Activated effector memory CD4-positive, alpha-beta T cell treated with anti-CD3 and anti-CD28 coated beads, Interleukin-2, amount 50 U/mL, for 16 hours (primary cell): Measurements from ENCODE around the gene PDE8B.

Experiments used
- DNase-seq: peaks from one replicate; pipeline ENCODE4 v3.0.0-alpha.2; 2020

PDE8B gene

DNA sequence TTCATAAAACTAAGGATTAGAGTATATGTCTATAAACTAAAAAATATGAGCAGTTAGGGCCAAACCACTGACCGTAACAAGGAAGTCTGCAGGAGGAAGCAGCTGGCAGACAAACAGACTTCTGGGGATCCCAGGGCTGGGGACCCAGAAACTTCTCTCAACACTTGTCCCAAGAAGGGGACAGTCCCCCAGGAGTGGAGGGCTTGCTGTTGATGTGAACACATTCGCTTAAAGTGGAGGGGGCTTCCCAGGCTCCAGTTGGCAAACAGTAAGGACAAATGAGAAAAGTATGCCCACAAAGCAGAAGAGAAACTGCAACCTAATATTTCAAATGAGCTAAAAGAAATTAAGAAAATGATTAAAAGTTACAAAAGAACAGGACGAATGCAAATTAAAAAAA lies 83.7 kb downstream of the PDE8B start:
- no peak for DNase-seq

GRCh38 chr5:77295863-77296378 lies 85.4 kb downstream of the PDE8B start:
- DNase-seq, result no peak

DNA sequence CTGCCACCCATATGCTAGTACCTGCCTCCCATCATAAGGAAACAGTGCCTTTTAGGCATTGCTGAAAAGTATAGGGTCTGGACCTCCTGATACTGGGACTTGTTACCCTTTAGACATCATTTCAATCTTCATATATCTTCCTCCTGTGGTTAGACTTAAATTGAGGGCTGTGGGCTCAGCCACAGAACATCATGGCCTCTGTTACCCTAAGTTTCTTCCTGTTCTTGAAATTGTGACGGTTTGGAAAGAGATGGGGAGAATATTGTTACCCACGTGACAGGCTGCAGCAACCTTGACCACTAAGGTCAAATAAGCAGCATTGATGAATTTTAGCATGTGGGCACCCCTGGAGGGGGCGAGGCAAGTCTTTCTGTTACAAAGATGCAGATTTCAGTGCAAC lies 87.7 kb downstream of the PDE8B start:
- no peak for DNase-seq

- no peak for DNase-seq
These were observed 90.0 kb downstream of the PDE8B start for GRCh38 chr5:77300451-77300850.

GRCh38 chr5:77301447-77301883 lies 91.0 kb downstream of the PDE8B start:
- DNase-seq, result no peak

DNA sequence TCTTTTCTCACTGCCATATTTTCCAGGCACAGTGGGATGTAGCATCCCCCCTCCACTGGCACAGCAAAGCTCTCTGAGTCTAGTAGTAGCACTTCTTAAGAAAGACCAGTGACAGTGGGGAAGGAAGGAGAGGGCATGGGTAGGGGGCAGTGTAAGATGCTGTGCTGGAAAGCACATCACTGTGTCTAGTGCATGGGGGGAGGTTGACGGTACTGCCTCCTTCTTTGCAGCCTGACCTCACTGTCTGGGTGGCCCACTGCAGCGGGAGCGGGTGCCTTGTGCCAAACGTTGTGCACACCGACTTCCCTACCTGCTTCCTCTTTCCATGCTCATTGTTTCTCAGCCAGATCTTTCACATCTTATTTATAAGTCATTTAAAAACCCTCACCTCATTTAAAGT lies 91.8 kb downstream of the PDE8B start:
- no peak for DNase-seq

GRCh38 chr5:77302653-77303052 lies 92.2 kb downstream of the PDE8B start:
- DNase-seq, result no peak

DNA sequence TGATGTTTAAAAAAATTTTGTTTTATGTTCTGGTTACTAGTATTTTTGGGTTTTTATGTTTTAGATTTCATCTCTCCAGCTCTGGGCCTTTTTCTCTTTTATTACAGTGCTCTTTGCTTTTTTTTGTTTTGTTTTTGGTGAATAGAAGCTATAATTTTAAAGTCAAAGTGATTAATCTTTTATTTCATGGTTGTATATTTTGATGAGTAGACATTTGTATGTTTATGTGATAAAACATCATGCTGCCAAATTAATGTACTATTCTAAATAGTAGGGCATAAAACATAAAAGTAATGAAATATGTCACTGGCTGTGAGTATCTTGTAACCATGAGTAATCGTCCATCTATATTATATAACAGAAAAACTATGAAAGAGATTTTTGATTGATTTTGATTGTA lies 93.9 kb downstream of the PDE8B start:
- DNase-seq, result no peak

GRCh38 chr5:77305222-77305846 lies 94.9 kb downstream of the PDE8B start:
- DNase-seq, result no peak

DNA sequence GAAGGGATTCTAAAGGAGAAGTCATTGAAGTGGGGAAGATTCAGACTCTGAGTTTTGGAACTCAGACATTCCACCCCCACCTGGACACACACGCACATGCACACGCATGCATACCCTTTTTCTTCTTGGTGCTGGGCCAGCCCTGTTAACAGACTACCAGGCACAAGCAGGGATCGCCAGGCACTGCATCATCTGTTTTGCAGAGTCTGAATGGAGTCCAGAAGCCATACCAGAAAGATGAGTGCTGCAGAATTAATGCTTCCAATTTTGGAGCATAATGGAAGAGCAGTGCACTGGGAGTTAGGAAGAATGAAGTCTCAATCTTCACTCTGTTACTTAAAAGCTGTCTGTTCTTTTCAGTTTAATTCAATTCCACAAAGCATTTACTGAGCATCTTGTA lies 95.5 kb downstream of the PDE8B start:
- no peak for DNase-seq

GRCh38 chr5:77306531-77306930 lies 96.1 kb downstream of the PDE8B start:
- DNase-seq, result no peak

- no peak for DNase-seq
These were observed 97.9 kb downstream of the PDE8B start for GRCh38 chr5:77308154-77308960.

- DNase-seq, result no peak
These were observed 98.7 kb downstream of the PDE8B start for GRCh38 chr5:77309140-77309539.

- no peak for DNase-seq
These were observed 100.2 kb downstream of the PDE8B start for GRCh38 chr5:77310494-77311213.

DNA sequence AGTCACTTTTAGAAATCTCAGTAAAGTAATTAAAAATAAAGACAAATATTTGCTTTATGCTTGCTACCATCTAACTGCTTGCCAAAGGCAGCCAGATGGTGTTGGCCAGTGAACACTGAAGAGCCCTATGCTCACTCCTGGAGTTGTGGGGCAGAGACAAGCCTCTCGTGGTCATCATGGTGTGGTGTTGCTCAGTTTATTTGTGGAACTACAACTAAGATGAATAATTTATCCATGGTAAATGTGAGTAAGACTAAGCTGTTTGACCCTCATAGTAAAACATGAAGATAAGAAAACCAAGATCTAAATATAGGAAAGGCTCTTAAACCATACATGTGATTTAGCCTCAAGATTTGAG lies 100.7 kb downstream of the PDE8B start:
- no peak for DNase-seq

DNA sequence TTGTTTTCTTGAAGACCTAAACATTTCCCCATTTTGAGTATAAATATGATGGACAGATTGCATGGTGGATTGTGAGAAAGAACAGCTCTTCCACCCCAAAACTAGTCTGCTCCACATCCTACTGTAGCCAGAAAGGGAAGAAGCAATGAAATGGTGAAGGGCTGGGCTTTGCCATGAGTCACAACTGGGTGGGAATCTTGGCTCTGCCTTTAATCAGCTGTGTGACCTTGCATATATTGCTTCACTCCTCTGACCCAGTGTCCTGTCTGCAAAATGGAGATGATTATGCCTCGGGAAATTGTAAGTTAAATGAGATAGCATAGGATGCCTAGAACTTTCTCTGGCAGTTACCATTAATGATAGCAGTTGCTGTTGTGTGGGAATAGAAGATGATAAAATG lies 101.9 kb downstream of the PDE8B start:
- no peak for DNase-seq

DNA sequence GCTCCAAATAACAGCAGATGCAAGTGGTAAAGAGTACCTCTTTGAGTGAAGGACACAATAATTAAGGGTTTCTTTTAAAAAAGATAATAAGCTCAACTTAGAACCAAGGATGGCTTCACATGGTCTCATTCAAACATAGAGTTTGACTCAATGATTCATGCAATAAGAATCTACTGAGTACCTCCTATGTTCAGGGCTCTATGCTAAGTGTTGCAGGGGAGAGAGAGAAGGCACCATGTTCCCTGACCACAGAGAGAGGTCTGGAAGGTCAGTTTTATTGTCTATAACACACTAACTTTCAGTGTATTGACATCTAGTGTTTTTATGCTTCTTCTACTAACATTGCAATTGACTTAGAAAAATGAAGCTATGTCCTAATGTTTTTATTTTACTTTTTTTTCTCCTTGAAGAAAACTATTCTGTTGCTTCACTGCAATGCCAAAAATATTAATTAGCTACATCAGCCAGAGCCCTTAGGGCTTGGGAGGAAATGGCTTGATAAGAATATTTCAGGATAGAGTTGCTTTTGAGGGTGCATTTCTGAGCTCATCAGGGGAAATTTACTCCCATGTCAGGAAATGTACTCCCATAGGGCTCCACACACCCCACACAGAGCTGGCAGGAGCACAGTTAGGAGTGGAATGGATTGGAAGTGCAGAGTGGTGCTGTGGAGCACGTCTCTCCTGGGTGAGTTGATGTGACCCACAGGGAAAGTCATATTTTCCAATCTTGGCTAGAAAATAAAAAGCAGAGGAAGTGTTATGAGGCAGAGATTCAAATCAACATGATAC lies 106.6 kb downstream of the PDE8B start:
- DNase-seq, result no peak

- no peak for DNase-seq
These were observed 107.6 kb downstream of the PDE8B start for GRCh38 chr5:77318060-77318459.

DNA sequence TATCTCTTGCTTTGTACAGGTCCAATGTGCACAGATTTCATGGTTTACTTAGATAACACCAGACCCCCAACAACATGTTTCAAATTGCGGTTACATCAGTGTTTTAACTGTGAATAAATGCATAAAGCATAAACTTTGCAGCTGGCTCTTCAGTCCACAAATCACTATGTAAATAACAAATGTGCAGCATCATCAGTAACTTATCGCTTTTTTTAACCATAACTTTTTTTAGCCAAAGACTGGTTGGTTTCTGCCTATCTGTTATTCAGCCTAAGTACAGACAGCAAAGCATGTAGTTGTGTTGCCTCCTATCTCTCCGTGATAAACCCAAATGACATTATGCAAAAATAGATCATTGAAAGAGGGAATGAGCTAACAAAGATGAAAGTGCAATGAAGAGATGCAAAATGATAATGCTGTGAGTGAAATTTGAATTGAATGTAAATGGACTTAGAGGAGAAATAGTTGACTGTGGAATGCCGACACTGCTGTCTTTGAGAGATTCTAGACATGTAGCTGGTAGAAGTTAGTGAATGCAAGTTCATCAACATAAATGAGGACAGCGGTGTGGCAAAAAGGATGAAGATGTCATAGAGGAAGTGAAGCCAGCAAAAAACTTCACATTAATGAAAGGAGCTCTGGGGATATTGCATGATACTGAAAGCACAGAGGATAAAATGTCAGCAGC lies 108.8 kb downstream of the PDE8B start:
- no peak for DNase-seq

- DNase-seq, result no peak
These were observed 111.4 kb downstream of the PDE8B start for GRCh38 chr5:77321793-77322394.

DNA sequence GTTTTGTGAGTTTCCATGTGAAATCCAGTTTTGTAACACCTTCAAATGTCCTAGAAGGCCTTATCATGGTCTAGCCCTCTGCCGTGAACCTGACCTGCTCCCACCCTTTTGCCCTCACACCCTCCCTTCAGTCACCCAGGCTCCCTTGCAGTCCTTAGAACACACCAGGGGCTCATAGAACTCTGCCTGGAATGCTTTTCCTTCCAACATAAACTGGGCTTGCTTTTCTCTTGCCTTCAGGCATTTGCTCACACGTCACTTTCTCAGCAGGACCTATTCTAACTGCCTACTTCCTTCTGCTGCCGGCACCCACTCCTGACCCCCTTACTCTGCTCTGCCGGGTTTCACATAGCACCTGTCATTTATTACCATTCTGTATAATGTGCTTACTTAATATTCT lies 111.9 kb downstream of the PDE8B start:
- no peak for DNase-seq
